IMR-90 (cell line): Measurements from ENCODE around the gene SERPINA12. TPM values are rescaled to one million over a fixed set of nuclear protein-coding genes. Genes with fewer than 3 reads are reported as not detected.

ENCODE experiments used
- ATAC-seq: fragments of 200-7000 bp; cut with Tn5 transposase; 2 replicates; pipeline ENCODE4 v1.9.1; 2020; ENCODE audit warnings: low read depth, mild to moderate bottlenecking, moderate library complexity
- BruUV-seq: library from RNA; stranded (reverse); fragments of 400-500 nt; replicated peaks from 2 replicates; lab custom pipeline; 2021; lab: Mats Ljungman, UMichigan
- CTCF ChIA-PET: fragments of 300-600 bp; formaldehyde crosslinking; extraction: SDS; loops from one replicate; lab custom pipeline; 2021; ENCODE audit warnings: antibody characterized with exemption; lab: Yijun Ruan, JAX
- POLR2A ChIA-PET: fragments of 300-600 bp; sonication (Branson Sonifier 250); formaldehyde crosslinking; loops from one replicate; lab custom pipeline; 2022; ENCODE audit warnings: antibody characterized with exemption; ENCODE audit not compliant: unreplicated experiment; lab: Charles Lee
- DNase-seq: peaks from one replicate; pipeline ENCODE4 v3.0.0; 2013
- H2AFZ ChIP-seq: replicated peaks from 2 replicates; pipeline ENCODE3; 2013; ENCODE audit warnings: low read length, mild to moderate bottlenecking; ENCODE audit not compliant: poor library complexity
- H2AK5ac ChIP-seq: 2 replicates; pipeline ENCODE4 v1.6.1; 2013; ENCODE audit warnings: low read depth, low read length, inconsistent platforms
- H2AK9ac ChIP-seq: replicated peaks from 2 replicates; pipeline ENCODE3; 2013; ENCODE audit warnings: mild to moderate bottlenecking, low read depth, low read length, moderate library complexity; ENCODE audit not compliant: poor library complexity
- H2BK120ac ChIP-seq: 2 replicates; pipeline ENCODE4 v1.6.1; 2013; ENCODE audit warnings: low read depth, low read length, inconsistent platforms
- H2BK15ac ChIP-seq: 3 replicates; pipeline ENCODE4 v1.6.1; 2013; ENCODE audit warnings: low read depth, low read length, inconsistent platforms
- H2BK20ac ChIP-seq: 2 replicates; pipeline ENCODE4 v1.6.1; 2013; ENCODE audit warnings: low read depth, mild to moderate bottlenecking, inconsistent platforms, low read length, moderate library complexity
- H2BK5ac ChIP-seq: 2 replicates; pipeline ENCODE4 v1.6.1; 2013; ENCODE audit warnings: mild to moderate bottlenecking, low read depth, low read length, inconsistent platforms; ENCODE audit not compliant: poor library complexity, severe bottlenecking
- H3K14ac ChIP-seq: replicated peaks from 2 replicates; pipeline ENCODE4 v1.6.1; 2013; ENCODE audit warnings: low read depth, low read length, inconsistent platforms
- H3K18ac ChIP-seq: 2 replicates; pipeline ENCODE4 v1.6.1; 2013; ENCODE audit warnings: low read depth, low read length, control low read depth
- H3K23ac ChIP-seq: 2 replicates; pipeline ENCODE4 v1.6.1; 2013; ENCODE audit warnings: low read depth, low read length, inconsistent platforms
- H3K27ac ChIP-seq: 2 replicates; pipeline ENCODE4 v1.5.1; 2013; ENCODE audit warnings: mild to moderate bottlenecking, control low read depth, low read length; ENCODE audit not compliant: insufficient read depth
- H3K27me3 ChIP-seq: 2 replicates; pipeline ENCODE4 v1.6.1; 2013; ENCODE audit warnings: low read length; ENCODE audit not compliant: control insufficient read depth, insufficient read depth
- H3K36me3 ChIP-seq: 2 replicates; pipeline ENCODE4 v1.6.1; 2013; ENCODE audit warnings: low read length, mixed read lengths; ENCODE audit not compliant: control insufficient read depth, insufficient read depth
- H3K4ac ChIP-seq: 2 replicates; pipeline ENCODE4 v1.6.1; 2013; ENCODE audit warnings: low read depth, low read length, inconsistent platforms
- H3K4me1 ChIP-seq: 2 replicates; pipeline ENCODE4 v1.6.1; 2013; ENCODE audit warnings: low read length, mixed read lengths; ENCODE audit not compliant: control insufficient read depth, insufficient read depth
- H3K4me2 ChIP-seq: 2 replicates; pipeline ENCODE4 v1.6.1; 2013; ENCODE audit warnings: low read depth, mild to moderate bottlenecking, control low read depth, low read length, moderate library complexity
- H3K4me3 ChIP-seq: 2 replicates; pipeline ENCODE4 v1.5.1; 2013; ENCODE audit warnings: low read depth, mild to moderate bottlenecking, control low read depth, low read length, moderate library complexity; ENCODE audit not compliant: insufficient read depth
- H3K56ac ChIP-seq: 2 replicates; pipeline ENCODE4 v1.6.1; 2013; ENCODE audit warnings: low read length, inconsistent platforms; ENCODE audit not compliant: insufficient read depth; ENCODE audit errors: extremely low read depth
- H3K79me1 ChIP-seq, 2 experiments: 2 replicates each; pipeline ENCODE4 v1.6.1; 2013; ENCODE audit warnings: low read length in 2 of 2, inconsistent platforms in 1 of 2, low read depth in 1 of 2
- H3K9ac ChIP-seq: 2 replicates; pipeline ENCODE4 v1.6.1; 2013; ENCODE audit warnings: low read depth, low read length, control low read depth
- H3K9me1 ChIP-seq: 2 replicates; pipeline ENCODE4 v1.6.1; 2013; ENCODE audit warnings: low read length, inconsistent platforms; ENCODE audit not compliant: insufficient read depth
- H3K9me3 ChIP-seq: 2 replicates; pipeline ENCODE4 v1.6.1; 2013; ENCODE audit warnings: low read length; ENCODE audit not compliant: control insufficient read depth, insufficient read depth
- H4K20me1 ChIP-seq: 2 replicates; pipeline ENCODE4 v1.6.1; 2013; ENCODE audit warnings: low read length, inconsistent platforms; ENCODE audit not compliant: insufficient read depth
- H4K5ac ChIP-seq: 2 replicates; pipeline ENCODE4 v1.6.1; 2013; ENCODE audit warnings: mild to moderate bottlenecking, low read depth, low read length, control low read depth
- H4K8ac ChIP-seq, 2 experiments: 2 replicates each; pipeline ENCODE4 v1.6.1; 2013; ENCODE audit warnings: low read depth in 2 of 2, low read length in 2 of 2, control low read depth in 1 of 2, inconsistent platforms in 1 of 2
- H4K91ac ChIP-seq: 2 replicates; pipeline ENCODE4 v1.6.1; 2013; ENCODE audit warnings: low read depth, low read length, inconsistent platforms; ENCODE audit not compliant: insufficient read depth
- SMC3 ChIP-seq: fragments of 150-350 bp; IDR thresholded peaks from 2 replicates; pipeline ENCODE4 v1.6.1; 2016; ENCODE audit warnings: low read depth, mild to moderate bottlenecking, antibody characterized with exemption, low read length, moderate library complexity
- WGBS, 2 experiments: methylation state at CpG; one replicate each; pipeline versions ENCODE4 v1.1.5 to v1.1.7; 2013; ENCODE audit warnings: missing lambda C conversion rate in 2 of 2; ENCODE audit not compliant: insufficient read length in 1 of 2; ENCODE audit errors: extremely low coverage in 2 of 2; 5-methylcytosine and 5-hydroxymethylcytosine counted together
- dilution Hi-C: fragments of 300-500 bp; cut with HindIII; formaldehyde crosslinking; loops from one replicate; pipeline ENCODE4 v1.14.3; 2018; ENCODE audit warnings: low sequenced_read_pairs; ENCODE audit not compliant: unreplicated experiment
- in situ Hi-C: fragments of 300-500 bp; cut with MboI; formaldehyde crosslinking; loops from 3 replicates; pipeline ENCODE4 v1.14.3; 2019; ENCODE audit warnings: low sequenced_read_pairs, inconsistent platforms, mixed read lengths
- intact Hi-C: fragments of 100-400 bp; cut with micrococcal nuclease; formaldehyde crosslinking; loops from 2 replicates; pipeline ENCODE4 v1.10.0; 2022
- polyA plus RNA-seq, 3 experiments: library from polyadenylated mRNA; depleted of rRNA; stranded (reverse); fragments of >200 nt; gene quantifications; 2 replicates each; pipeline ENCODE4 v1.2.3, GENCODE V29; 2012; ENCODE audit warnings: low replicate concordance in 1 of 3
- total RNA-seq: library from RNA; depleted of rRNA; stranded (reverse); fragments of >200 nt; gene quantifications from 2 replicates; pipeline ENCODE4 v1.2.3, GENCODE V29; 2012

SERPINA12 gene
- total and polyA plus RNA-seq, 2 of the 4 experiments (the other 2 are of a cell fraction): not detected

GRCh38 chr14:94449930-94450329 lies 59.3 kb downstream of the SERPINA12 start:
- H3K4ac ChIP-seq: no peak overlapping the region
- H2BK120ac ChIP-seq: no peak overlapping the region
- no peak for TF ChIP-seq SMC3
- in situ Hi-C loops (no loop called here), dilution Hi-C loops (no loop called here), intact Hi-C loops (no loop called here)
- no peak overlapping the region for H2BK5ac ChIP-seq
- DNase-seq (no peak), ATAC-seq (no peak)
- no peaks in the 10 kb centered on the region for H3K9me3 ChIP-seq
- no peak overlapping the region for H3K27ac ChIP-seq
- H2AK5ac ChIP-seq: no peak overlapping the region
- no peaks in the 10 kb centered on the region for H4K20me1 ChIP-seq
- no peaks in the 10 kb centered on the region for H3K4me1 ChIP-seq
- ChIA-PET POLR2A (no interaction called here), CTCF (interaction anchor here (0.7 kb wide), 1 partner anchor 23 kb away, joined by 4 read pairs; no protein-coding TSS in a partner anchor)
- no peak overlapping the region for H4K5ac ChIP-seq
- no peaks in the 10 kb centered on the region for H3K79me1 ChIP-seq
- H3K36me3 ChIP-seq: no peaks in the 10 kb centered on the region
- H2AFZ ChIP-seq: no peak overlapping the region
- no peak overlapping the region for H3K9ac ChIP-seq
- no peak overlapping the region for H2BK15ac ChIP-seq
- H3K4me3 ChIP-seq: no peak overlapping the region
- no peak overlapping the region for H3K56ac ChIP-seq
- H4K8ac ChIP-seq: no peak overlapping the region
- H3K18ac ChIP-seq: no peak overlapping the region
- no TSS peak for BruUV-seq
- H2BK20ac ChIP-seq: no peak overlapping the region
- no peak overlapping the region for H4K91ac ChIP-seq
- H3K27me3 ChIP-seq: no peaks in the 10 kb centered on the region; the same call in 1 of the 2 replicates
- no peak overlapping the region for H3K23ac ChIP-seq
- no peak overlapping the region for H3K4me2 ChIP-seq
- H3K9me1 ChIP-seq: no peaks in the 10 kb centered on the region
- 42% methylated on average over 2 of the region's 6 CpGs; no CpG with 5 or more reads in 1 of the 2 experiments for WGBS, 2 experiments
- no peak overlapping the region for H3K14ac ChIP-seq
- no peak overlapping the region for H2AK9ac ChIP-seq
